Parathyroid adenoma (tissue), 2 donors: ENCODE results near the gene ZNF667.

ENCODE experiments used
- H2AFZ ChIP-seq: fragments of 300-600 bp; sonication (generic); one replicate; pipeline ENCODE4 v1.7.0; 2017; ENCODE audit warnings: antibody characterized with exemption, mild to moderate bottlenecking
- H3K27ac ChIP-seq: fragments of 300-600 bp; sonication (generic); one replicate; pipeline ENCODE4 v1.7.0; 2017
- H3K27me3 ChIP-seq: fragments of 300-600 bp; sonication (generic); one replicate; pipeline ENCODE4 v1.7.0; 2017; ENCODE audit warnings: low read length; ENCODE audit not compliant: control insufficient read depth, insufficient read depth
- H3K36me3 ChIP-seq: fragments of 300-600 bp; sonication (generic); one replicate; pipeline ENCODE4 v1.7.0; 2017; ENCODE audit warnings: low read length; ENCODE audit not compliant: control insufficient read depth, insufficient read depth
- H3K4me1 ChIP-seq: fragments of 300-600 bp; sonication (generic); one replicate; pipeline ENCODE4 v1.7.0; 2017; ENCODE audit warnings: control low read depth
- H3K4me2 ChIP-seq: fragments of 300-600 bp; sonication (generic); one replicate; pipeline ENCODE4 v1.7.0; 2017; ENCODE audit warnings: low read length
- H3K4me3 ChIP-seq: fragments of 300-600 bp; sonication (generic); one replicate; pipeline ENCODE4 v1.7.0; 2017; ENCODE audit warnings: low read depth, low read length
- H3K79me2 ChIP-seq: fragments of 300-600 bp; sonication (generic); one replicate; pipeline ENCODE4 v1.7.0; 2017; ENCODE audit warnings: control low read depth
- H3K9ac ChIP-seq: fragments of 300-600 bp; sonication (generic); one replicate; pipeline ENCODE4 v1.7.0; 2017; ENCODE audit warnings: mild to moderate bottlenecking
- H3K9me3 ChIP-seq: fragments of 300-600 bp; sonication (generic); one replicate; pipeline ENCODE4 v1.7.0; 2017; ENCODE audit warnings: low read length; ENCODE audit not compliant: control insufficient read depth
- TF ChIP-seq, protein P1 (sequence below): fragments of 300-600 bp; sonication (generic); IDR thresholded peaks from one replicate; pipeline ENCODE4 v1.7.0; 2017; ENCODE audit warnings: antibody characterized with exemption, mild to moderate bottlenecking
- donor health status: primary hyperparathyroidism.

Gene ZNF667

DNA sequence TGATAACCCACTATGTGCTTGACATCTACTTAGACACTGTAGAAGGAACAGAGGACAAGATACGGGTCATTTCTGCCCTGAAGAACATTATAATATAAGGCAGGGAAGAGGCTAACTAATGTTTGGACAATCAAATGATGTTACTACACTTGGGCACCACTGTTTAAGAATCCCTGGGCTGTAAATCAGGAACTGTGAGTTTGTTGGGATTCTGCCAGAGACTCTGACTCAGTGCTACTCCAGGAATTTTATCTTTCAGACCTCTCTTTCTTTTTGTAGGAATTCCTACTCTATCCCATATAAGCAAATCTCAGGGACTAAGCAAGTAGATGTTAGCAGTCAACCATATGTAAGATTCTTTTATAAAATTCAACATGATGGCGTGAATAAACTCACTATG is 27.4 kb upstream of the ZNF667 start:
- Histone ChIP-seq H3K27ac (no peak overlapping the region), H3K27me3 (no peaks in the 10 kb centered on the region), H3K4me3 (no peak overlapping the region), H3K79me2 (no peaks in the 10 kb centered on the region), H3K9ac (no peak overlapping the region), H3K36me3 (no peaks in the 10 kb centered on the region), H3K9me3 (no peaks in the 10 kb centered on the region), H3K4me1 (peaks cover 4% of the 10 kb centered on the region), H3K4me2 (no peak overlapping the region), H2AFZ (no peak overlapping the region)
- TF ChIP-seq, protein P1, sequence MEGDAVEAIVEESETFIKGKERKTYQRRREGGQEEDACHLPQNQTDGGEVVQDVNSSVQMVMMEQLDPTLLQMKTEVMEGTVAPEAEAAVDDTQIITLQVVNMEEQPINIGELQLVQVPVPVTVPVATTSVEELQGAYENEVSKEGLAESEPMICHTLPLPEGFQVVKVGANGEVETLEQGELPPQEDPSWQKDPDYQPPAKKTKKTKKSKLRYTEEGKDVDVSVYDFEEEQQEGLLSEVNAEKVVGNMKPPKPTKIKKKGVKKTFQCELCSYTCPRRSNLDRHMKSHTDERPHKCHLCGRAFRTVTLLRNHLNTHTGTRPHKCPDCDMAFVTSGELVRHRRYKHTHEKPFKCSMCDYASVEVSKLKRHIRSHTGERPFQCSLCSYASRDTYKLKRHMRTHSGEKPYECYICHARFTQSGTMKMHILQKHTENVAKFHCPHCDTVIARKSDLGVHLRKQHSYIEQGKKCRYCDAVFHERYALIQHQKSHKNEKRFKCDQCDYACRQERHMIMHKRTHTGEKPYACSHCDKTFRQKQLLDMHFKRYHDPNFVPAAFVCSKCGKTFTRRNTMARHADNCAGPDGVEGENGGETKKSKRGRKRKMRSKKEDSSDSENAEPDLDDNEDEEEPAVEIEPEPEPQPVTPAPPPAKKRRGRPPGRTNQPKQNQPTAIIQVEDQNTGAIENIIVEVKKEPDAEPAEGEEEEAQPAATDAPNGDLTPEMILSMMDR, result no peak

DNA sequence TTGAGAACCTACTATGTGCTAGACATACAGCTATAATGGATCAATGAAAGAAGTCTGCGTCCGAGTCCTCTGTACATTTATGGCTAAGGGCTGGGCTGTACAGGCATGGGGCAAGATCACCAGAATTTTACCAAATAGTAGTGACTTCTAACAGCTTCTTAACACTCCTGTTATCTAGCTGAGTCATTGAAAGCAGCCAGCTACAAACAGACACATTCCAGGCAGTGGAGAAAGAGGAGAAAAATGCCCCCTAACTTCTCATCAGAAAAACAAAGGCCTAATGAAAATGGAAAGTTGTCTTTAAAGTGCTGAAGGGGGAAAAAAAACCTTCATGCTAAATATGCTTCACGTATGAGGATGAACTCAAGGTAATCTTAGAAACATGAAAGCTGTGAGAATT is 14.3 kb upstream of the ZNF667 start:
- TF ChIP-seq, protein P1, result no peak
- no peak overlapping the region for H3K9ac ChIP-seq
- no peak overlapping the region for H3K27ac ChIP-seq
- no peak overlapping the region for H2AFZ ChIP-seq
- no peaks in the 10 kb centered on the region for H3K27me3 ChIP-seq
- H3K9me3 ChIP-seq, result no peaks in the 10 kb centered on the region
- H3K4me3 ChIP-seq, result no peak overlapping the region
- H3K36me3 ChIP-seq, result no peaks in the 10 kb centered on the region
- no peak overlapping the region for H3K4me2 ChIP-seq
- H3K79me2 ChIP-seq, result no peaks in the 10 kb centered on the region
- H3K4me1 ChIP-seq, result no peaks in the 10 kb centered on the region

DNA sequence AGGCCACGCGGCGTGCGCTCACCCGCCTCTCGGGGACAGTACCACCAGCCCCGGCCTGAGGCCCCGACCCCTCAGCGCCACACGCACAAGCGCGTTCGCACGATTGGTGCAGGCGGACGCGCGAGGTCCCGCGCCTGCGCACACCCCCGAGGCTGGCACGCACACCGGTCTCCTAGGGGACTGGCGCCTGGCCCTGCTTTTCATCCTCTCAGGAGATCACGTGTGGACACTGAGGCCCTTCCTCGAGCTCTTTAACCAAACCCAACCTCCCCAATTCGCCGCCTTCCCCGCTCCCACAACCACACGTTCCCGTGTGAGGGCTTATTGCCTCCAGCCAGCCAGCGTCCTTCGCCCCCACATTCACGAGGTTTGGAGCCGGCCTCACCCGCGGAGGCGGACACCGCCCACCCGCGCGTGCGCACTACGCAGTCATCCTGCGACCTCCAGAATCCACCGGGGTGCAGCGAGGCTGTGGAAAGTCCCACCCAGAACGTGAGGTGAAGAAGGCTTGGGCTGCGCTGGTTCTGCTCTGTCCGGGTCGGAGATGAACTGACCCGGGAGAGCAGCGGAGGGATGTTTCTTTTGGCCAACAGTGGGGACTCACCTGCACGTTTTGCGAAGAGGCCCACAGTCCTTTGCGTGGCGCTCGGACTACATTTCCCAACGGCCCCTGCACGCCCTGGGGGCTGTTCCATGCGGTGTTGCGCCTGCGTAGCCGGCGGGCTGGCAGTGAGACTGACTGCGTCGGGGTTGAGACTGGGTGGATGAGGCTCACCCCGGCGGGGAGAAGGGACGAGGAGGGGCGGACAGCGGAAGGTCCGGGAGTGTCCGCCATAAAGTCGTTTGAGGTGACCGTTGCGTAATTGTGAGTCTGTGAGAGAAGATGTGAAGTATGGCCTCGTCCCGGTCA is 539 bp upstream of the ZNF667 start:
- H3K36me3 ChIP-seq, result no peaks in the 10 kb centered on the region

DNA sequence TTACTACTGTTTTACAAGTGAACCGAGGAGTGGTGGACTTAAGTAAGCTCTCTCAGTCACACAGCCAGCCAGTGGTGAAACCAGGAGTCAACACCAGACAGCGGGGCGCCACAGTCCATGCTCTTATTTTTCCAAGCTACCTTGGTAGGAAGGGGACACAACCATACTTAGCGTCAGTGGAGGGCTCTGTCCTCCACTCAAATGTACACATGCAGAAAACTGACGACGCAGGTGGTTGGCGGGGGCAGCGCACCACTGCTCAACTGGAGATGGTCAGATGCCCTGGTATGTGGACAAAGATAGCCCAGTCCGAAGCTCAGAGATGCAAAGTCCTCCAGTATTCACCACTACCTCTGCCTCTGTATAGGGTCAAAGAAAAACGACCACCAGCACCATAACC is 1.1 kb downstream of the ZNF667 start:
- peak overlapping the region; percentile 100 for H3K4me2 ChIP-seq
- no peaks in the 10 kb centered on the region for H3K4me1 ChIP-seq
- no peak overlapping the region for H3K9ac ChIP-seq
- H3K79me2 ChIP-seq, result peaks cover 15% of the 10 kb centered on the region
- H3K27me3 ChIP-seq, result no peaks in the 10 kb centered on the region
- H3K9me3 ChIP-seq, result no peaks in the 10 kb centered on the region
- peak overlapping the region; percentile 45 for H3K27ac ChIP-seq
- TF ChIP-seq, protein P1, result no peak
- no peak overlapping the region for H2AFZ ChIP-seq
- peak overlapping the region; percentile 96 for H3K4me3 ChIP-seq
- no peaks in the 10 kb centered on the region for H3K36me3 ChIP-seq

More for the DNA sequence above, 539 bp upstream of the ZNF667 start:
- Histone ChIP-seq H3K4me1 (no peaks in the 10 kb centered on the region), H3K79me2 (peaks cover 18% of the 10 kb centered on the region), H2AFZ (peak overlapping the region; percentile 85), H3K27ac (peak overlapping the region; percentile 70), H3K27me3 (no peaks in the 10 kb centered on the region), H3K9ac (no peak overlapping the region), H3K4me3 (peak overlapping the region; percentile 96), H3K4me2 (peak overlapping the region; percentile 100), H3K9me3 (no peaks in the 10 kb centered on the region)
- TF ChIP-seq, protein P1, result no peak
